HG03575 (cell line): ENCODE data around the gene RERG.

Experiments
- ATAC-seq: cut with Tn5 transposase; IDR thresholded peaks from one replicate; pipeline ENCODE4 v1.9.1; 2021; ENCODE audit not compliant: unreplicated experiment, insufficient number of reproducible peaks, low FRiP score; ENCODE audit errors: extremely low read depth

The RERG gene

GRCh38 chr12:15163030-15163976 lies 57.9 kb downstream of the RERG start:
- no peak for ATAC-seq

GRCh38 chr12:15158083-15158482 lies 63.1 kb downstream of the RERG start:
- ATAC-seq, result no peak

GRCh38 chr12:15157269-15157671 lies 63.9 kb downstream of the RERG start:
- ATAC-seq, result no peak

GRCh38 chr12:15155271-15155670 lies 65.9 kb downstream of the RERG start:
- no peak for ATAC-seq

- no peak for ATAC-seq
Observed at GRCh38 chr12:15154103-15154502, 67.1 kb downstream of the RERG start.

- ATAC-seq, result no peak
Observed at GRCh38 chr12:15152868-15153267, 68.3 kb downstream of the RERG start.

GRCh38 chr12:15152456-15152855 lies 68.8 kb downstream of the RERG start:
- ATAC-seq, result no peak

- ATAC-seq, result no peak
Observed at GRCh38 chr12:15151161-15152091, 69.8 kb downstream of the RERG start.

- ATAC-seq, result no peak
Observed at GRCh38 chr12:15146585-15146984, 74.6 kb downstream of the RERG start.

GRCh38 chr12:15143467-15143866 lies 77.8 kb downstream of the RERG start:
- ATAC-seq, result no peak

- no peak for ATAC-seq
Observed at GRCh38 chr12:15142711-15143110, 78.5 kb downstream of the RERG start.

- ATAC-seq, result no peak
Observed at GRCh38 chr12:15131431-15131830, 89.8 kb downstream of the RERG start.

- ATAC-seq, result no peak
Observed at GRCh38 chr12:15130541-15130940, 90.7 kb downstream of the RERG start.

GRCh38 chr12:15123401-15123800 lies 97.8 kb downstream of the RERG start:
- no peak for ATAC-seq

GRCh38 chr12:15122344-15122743 lies 98.9 kb downstream of the RERG start:
- ATAC-seq, result no peak

- ATAC-seq, result no peak
Observed at GRCh38 chr12:15118955-15119354, 102.3 kb downstream of the RERG start.

GRCh38 chr12:15116983-15117382 lies 104.2 kb downstream of the RERG start:
- ATAC-seq, result no peak

- ATAC-seq, result no peak
Observed at GRCh38 chr12:15116086-15116485, 105.1 kb downstream of the RERG start.

GRCh38 chr12:15115434-15115833 lies 105.8 kb downstream of the RERG start:
- no peak for ATAC-seq

GRCh38 chr12:15114501-15114900 lies 106.7 kb downstream of the RERG start:
- no peak for ATAC-seq
